ENCODE data around the gene ZNF792.
"Not testable (repeated sequence)": the region's sequence is repeated elsewhere in the genome, so short reads cannot be mapped to it uniquely, and the experiment has no call there.

The ZNF792 gene

DNA sequence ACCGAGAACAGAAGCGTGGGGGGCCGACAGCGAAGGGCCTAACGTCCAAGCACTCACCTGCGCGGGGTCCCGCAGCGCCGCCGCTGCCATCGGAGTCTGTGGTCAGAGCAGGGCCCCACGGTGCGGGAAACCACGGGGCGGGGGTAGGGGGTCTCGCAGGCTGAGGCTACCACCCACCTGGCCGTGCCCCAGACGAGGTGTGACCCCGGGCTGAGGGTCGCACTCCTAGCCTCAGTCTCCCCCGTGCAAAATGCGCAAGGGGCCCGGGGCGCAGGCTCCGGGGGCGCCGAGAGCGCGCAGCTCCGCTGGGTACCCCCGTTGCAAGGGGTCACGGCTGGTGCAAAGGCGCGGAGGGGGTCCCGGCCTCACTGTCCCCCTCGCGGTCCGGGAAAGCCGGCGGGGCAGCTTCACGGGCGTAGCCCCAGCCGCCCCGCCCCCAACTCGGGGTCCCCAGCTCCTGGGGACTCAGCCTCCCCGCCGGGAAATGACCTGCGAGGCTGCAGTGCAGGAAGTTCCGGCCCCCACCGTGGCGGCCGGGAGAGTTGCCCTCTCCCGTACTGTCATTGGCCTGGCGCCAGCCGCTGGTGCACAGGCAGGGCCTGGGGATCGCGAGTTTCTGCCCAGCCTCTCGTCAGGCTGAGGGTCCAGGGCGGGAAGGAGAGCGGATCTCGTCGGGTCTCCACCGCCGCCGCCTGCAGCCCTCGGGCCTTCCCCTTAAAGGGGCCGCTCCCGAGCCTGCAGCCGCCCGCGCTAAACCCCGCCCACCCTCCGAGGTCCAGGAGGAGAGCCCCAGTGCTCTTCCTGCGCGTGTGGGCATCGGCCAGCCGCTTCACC, at the start of gene ZNF792:
ZNF792 (minus strand) TSS at position 657 of the 834 bp plus-strand sequence; CDS start at position 90, 567 bp downstream.
- peak; percentile 62 for DNase-seq (ENCODE audit: insufficient read length, low spot score)
- no peak for FAIRE-seq

DNA sequence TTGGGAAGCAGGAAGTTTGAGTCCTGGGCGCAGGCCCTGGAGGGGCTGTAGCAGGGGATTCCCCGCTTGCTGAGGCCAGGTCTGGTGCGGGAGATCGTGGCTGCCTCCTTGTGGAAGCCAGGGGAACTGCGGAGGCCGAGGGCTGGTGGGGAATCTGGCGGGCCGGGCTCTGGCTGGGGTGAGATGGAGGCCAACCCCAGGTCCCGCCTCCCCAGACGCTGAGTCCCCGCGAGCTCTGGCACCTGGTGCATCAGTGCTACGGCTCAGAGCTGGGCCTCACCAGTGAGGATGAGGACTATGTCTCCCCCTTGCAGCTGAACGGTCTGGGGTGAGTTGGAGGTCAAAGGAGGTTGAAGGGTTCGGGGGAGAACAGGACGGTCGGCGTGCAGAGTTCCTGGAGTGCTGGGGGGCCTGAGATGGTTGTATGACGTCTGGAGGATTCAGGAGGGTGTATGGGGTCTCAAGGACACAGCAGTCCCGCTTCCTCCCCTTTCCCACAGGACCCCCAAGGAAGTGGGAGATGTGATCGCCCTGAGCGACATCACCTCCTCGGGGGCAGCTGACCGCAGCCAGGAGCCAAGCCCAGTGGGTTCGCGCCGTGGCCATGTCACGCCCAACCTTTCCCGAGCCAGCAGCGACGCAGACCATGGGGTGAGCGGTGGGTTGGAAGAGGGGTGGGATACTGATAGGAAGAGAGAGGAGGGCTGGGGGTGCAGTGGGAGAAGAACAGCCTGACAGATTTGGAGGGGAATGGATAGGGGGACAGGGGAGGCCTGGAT, 49.2 kb upstream of the ZNF792 start:
- no peak for DNase-seq (ENCODE audit: insufficient read length, low spot score)
- FAIRE-seq = peak; percentile 69

DNA sequence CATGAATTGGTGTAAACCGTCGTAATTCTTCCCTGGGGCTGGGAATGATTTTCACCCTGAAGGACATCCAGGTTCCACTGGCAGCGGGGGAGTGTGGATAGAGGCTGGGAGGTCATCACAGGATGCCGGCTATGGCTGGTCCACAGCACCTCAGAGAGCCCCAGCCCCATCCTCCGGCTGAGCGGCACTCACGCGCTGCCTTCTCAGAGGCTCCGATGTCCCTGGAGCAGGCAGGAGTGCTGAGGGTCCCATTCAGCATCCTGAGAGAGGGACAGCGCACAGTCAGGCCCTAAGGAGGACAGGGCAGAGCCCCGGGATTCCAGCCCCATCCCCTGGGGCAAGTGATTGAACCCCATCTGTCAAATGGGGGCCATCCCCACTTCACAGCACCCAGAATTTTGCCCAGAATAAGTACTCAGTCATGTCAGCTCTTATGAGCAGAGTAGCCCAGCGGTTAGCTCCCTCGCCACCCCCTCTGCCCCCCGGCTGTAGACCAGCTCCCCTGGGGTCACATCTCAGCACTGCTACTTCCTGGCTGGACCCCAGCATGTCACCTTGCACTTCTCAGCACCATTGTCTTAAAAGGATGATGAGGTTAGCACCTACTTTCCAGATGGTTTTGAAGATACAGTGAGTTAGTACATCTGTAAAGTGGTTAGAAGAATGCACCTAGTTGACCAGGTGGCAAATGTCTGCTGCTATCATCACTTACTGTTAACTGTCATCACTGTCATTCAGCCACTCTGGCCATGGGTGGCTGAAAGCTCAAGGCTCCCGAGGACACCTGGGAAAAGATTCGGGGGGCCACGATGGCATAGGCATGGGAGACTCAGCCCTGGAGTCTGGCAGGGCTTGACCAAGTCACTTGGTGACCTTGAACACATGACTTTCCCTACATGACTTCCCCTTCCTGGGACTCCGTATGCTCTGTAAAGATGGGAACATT, 48.0 kb upstream of the ZNF792 start:
- FAIRE-seq (no peak), DNase-seq (ENCODE audit: insufficient read length, low spot score) (no peak)

DNA sequence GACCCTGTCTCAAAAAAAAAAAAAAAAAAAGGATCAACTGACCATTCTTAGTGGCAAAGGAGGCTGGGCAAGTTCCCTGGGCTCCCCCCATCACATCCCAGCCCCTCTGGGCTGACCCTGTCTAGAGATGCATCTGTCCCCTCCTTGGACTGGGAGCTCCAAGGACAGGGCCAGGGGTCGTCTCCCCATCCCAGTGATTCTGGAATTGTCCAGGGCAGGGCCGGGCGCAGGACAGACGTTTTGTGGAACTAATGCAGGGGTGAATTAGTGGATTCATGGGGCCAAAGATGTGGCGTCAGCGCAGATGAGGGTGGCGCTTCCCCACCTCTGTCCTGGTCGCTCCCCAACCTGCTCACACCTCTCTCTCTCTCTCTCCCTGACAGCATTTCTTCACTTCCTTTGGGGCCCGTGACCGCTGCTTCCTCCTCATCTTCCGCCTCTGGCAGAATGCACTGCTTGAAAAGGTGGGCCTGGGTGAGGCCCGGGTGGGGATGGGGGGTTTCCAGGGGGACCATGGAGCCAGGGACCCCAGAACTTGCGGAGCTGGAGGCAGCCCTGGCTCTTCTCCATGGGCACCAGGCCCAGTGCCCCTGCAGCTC, 47.2 kb upstream of the ZNF792 start:
- DNase-seq (ENCODE audit: insufficient read length, low spot score) = no peak
- FAIRE-seq = no peak

DNA sequence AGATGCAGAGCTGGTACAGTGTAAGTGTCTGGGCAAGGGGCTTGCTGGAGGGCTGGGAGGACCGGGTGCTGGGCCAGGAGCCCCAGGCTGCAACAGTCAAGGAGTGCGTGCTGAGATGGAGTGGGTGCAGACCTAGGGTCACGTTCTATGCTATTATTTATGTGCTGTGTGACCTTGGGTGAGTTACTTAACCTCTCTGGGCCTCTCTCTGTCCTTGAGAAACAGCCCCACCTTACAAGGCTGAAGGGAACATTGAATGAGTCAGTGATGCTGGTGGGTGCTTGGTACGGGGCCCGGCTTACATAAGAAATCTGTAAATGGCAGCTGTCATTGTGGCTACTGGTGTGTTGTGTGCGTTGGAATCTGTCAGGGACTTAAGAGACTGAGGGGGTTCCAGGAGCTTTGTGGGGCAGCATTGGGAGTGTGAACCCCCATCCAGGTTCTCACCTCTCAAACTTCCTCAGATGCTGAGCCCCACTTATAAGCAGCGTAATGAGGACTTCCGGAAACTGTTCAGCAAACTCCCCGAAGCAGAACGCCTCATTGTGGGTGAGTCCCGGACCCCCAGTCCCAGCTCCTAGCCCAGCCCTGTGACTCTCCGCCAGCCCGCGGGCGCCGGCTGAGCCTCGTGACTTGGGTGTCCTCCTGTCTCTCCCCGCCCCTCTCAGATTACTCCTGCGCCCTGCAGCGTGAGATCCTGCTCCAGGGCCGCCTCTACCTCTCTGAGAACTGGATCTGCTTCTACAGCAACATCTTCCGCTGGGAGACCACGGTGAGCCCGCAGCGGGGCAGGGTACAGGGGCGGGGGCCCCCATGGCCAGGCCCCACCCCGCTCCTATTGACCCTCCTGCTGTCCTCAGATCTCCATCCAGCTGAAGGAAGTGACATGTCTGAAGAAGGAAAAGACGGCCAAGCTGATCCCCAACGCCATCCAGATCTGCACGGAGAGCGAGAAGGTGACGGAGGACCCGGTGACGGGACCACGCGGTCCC, 45.7 kb upstream of the ZNF792 start:
- no peak for FAIRE-seq

DNA sequence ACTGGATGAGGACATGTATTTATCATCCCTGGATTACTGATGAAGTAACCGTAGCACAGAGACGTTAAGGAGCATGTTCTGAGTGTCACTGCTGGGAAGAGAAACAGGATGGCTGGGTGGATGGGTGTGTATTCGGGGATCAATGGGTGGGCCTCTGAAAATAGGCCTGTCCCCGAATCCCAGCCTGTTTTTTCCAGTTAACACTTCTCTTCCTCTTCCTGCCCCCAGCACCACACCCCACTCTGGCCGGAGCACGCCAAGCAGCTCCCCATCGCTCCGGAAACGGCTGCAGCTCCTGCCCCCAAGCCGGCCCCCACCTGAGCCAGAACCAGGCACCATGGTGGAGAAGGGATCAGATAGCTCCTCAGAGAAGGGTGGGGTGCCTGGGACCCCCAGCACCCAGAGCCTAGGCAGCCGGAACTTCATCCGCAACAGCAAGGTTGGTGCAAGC, 44.9 kb upstream of the ZNF792 start:
- FAIRE-seq (no peak), DNase-seq (ENCODE audit: insufficient read length, low spot score) (no peak)

More for the DNA sequence above, 45.7 kb upstream of the ZNF792 start:
- no peak for DNase-seq (ENCODE audit: insufficient read length, low spot score)

DNA sequence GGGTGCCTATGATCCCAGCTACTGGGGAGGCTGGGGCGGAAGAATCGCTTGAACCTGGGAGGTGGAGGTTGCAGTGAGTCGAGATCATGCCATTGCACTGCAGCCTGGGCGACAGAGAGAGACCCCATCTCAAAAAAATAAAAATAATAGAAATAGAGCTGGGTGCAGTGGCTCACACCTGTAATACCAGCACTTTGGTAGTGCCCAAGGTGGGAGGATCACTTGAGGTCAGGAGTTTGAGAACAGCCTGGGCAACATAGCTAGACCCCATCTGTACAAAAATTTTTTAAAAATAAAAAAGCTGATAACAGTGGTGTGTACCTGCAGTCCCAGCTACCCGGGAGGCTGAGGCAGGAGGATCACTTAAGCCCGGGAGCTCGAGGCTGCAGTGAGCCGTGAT, 43.4 kb upstream of the ZNF792 start:
- not testable (repeated sequence) for FAIRE-seq; DNase-seq (ENCODE audit: insufficient read length, low spot score)

DNA sequence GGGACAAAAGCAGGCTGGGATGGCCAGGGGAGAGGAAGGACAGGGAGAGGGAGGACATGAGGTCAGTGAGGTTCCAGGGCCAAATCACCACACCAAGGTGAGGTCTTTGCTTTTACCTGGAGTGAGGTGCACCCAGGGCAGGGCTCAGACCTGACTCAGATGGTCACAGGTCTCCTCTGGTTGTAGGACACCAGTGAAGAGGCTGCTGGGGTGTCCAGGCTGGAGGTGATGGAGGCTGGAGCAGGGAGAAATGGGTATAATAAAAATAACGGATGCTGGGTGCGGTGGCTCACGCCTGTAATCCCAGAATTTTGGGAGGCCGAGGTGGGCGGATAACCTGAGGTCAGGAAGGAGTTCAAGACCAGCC, 43.0 kb upstream of the ZNF792 start:
- DNase-seq (ENCODE audit: insufficient read length, low spot score) = no peak
- FAIRE-seq = no peak

DNA sequence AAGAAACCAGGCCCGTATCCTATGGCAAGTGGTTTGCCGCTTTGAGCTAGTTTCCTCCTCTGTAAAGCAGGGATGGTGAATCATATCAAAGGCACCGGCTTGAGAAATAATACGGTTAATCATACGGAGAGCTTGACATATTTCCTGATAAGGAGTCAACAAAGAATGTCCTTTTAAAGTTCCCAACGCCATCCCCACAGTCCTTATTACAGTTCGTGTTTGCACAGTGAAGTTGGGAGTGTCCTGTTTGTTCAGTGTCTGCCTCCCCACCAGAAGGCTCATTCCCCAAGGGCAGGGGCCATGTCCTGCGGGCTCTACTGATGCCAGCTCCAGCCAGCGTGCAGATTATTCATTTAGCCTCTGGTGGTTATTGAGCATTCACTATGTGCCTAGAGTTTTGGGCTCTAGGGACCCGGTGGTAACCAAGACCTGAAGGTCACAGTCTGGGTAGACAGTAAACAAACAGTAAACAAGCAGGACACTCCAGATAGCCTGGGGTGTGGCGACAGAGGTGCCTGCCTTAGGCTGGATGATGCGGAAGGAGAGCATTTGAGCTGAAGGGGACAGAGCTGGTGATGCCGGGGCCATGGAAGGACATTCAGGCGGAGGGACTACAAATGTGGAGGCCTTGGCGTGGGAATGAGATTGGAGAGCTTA, 42.4 kb upstream of the ZNF792 start:
- no peak for DNase-seq (ENCODE audit: insufficient read length, low spot score)
- FAIRE-seq = peak; percentile 77

DNA sequence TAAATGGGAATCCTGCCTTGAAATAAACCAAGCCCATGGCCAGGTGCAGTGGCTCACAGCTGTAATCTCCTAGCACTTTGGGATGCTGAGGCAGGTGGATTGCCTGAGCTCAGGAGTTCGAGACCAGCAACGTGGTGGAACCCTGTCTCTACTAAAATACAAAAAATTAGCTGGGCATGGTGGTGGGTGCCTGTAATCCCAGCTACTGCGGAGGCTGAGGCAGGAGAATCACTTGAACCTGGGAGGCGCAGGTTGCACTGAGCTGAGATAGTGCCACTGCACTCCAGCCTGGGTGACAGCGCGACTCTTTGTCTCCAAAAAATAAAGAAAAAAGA, 41.9 kb upstream of the ZNF792 start:
- DNase-seq (ENCODE audit: insufficient read length, low spot score); FAIRE-seq: not testable (repeated sequence)

DNA sequence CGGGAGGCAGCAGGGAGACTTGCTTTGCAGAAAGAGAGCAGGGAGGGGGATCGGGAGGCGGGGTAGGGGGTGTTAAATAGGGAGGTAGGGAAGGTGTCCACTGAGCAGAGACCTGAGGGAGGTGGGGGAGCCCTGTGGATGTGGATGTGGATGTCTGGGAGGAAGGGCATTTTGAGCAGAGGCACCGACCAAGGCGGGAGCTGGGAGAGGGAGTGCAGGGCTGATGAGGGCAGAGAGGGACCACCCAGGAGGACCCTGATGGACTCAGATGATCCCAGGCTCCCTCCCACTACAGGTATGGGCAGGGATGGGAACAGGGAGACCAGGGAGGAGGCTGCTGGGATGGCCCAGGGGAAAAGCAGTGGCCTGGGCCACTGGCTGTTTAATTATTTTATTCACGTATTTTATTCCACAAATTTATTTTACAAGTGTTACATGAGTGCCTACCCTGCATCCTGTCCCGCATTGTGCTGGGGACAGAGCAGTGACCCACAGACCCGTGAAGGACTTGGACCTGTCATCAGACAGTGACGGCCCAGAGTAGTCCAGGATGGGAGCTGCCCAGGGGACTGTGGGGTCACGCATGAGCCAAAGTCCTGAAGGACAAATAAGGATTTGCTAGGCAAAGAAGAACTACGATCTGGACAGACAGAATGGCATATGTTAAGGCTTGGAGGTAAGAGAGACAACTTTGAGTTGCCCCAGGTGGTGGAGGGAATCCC, 41.4 kb upstream of the ZNF792 start:
- no peak for FAIRE-seq
- no peak for DNase-seq (ENCODE audit: insufficient read length, low spot score)

DNA sequence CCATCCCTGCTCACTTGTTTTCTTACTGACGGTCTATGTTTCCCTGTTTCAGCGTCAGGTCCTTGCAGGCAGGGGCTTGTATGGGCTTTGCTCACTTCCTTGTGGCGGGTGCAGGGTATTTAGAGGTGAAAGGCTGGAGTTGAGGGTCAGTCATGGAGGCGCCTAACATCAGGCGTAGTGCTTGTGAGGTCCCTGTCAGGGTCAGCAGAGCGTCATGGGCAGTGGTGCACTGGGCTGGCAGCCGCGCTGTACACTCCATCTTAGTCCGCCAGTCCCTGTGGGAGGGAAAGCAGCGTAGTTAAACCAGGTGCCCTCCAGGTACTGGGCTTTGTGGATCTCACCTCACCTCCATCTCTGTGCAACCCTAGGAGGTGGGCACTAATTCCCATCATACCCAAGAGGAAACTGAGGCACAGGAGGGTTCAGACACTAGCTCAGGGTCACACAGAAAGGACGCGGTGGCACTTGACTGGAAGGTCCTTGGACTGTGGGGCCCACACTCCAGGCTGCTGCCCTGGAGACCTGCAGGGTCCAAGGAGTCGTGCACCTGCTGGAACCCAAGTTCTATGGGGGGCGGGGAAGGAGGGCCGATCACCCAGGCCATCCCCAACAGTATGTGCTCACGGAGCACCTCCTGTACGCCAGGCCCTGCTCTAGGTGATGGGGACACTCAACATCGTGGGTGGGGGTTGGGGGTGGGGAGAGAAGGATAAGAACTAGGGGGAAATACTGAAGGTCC, 40.7 kb upstream of the ZNF792 start:
- FAIRE-seq = no peak
- DNase-seq (ENCODE audit: insufficient read length, low spot score) = no peak

DNA sequence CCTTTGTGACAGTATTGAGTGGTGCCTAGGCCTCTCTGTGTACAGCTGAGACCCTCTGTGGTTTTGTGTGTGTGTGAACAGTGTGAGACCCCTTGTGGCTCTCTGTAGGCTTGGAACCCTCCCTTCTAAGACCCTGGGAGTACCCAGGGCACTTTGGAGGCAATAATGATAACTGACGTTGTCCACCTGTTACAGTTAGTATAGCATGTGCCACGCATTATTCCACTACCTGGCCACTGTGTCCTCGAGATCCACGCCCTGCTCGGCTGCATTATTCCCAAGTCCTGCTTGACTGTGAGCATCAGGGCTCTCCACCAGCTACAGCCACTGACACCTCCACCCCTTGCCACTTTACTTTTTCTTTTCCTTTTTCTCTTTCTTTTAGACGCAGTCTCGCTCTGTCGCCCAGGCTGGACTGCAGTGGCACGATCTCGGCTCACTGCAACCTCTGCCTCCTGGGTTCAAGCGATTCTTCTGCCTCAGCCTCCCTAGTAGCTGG, 38.1 kb upstream of the ZNF792 start:
- no peak for DNase-seq (ENCODE audit: insufficient read length, low spot score)
- no peak for FAIRE-seq

DNA sequence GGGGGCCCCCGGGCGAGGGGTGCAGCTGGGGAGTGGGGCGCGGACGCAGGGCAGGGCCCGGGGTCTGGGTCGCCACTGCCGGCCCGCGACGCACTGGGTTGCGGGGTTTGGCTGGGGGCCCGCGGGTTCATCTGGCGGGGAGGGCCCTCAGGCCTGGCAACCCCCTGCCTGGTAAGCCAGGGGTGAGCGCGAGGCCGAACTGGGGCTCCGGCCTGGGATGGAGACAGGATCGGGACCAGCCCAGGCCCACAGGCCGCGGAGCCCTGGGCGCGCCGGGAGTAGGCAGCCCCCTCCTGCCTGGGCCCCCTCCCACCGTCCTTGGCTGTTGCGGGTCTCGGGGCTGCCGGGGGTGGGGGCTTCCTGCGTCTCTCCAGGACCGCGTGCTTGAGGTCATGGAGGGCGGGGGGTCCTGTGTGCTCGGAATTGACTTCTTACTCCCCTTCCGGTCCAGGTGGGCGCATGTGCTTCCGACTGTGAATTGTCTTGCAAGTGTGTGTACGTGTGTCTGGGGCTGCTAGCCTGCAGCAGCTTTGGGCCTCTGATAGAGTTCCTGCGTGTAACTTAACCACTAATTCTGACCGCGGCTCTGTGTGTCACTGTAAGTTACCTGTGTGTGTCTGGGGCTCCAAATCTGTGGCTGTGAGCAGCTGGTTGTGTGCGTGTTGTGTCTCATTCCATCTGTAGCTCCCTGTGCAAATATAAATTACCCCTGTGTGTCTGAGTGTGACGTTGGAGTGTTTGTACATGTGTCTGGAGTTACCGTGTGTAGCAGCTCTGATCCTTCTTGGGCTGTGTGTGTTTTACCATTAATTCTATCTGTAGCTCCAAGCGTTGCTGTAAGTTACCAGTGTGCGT, 36.8 kb upstream of the ZNF792 start:
- FAIRE-seq = peak; percentile 59
- no peak for DNase-seq (ENCODE audit: insufficient read length, low spot score)

DNA sequence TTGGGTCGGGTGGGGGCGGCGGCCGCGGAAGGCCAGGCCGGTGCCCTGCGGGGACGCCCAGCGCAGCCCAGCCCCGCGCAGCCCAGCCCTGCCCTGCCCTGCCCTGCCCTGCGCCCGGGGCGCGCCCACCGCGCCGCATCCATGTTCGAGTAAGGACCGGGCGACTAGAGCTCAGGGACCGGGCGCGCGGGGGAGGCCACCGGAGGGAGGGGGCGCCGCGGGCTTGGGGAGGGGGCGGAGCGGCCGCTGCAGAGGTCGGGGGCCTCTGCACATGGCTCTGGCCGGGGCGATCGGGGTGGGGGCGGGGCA, 36.3 kb upstream of the ZNF792 start:
- DNase-seq (ENCODE audit: insufficient read length, low spot score) = no peak

More for the DNA sequence above, 36.3 kb upstream of the ZNF792 start:
- FAIRE-seq = no peak
